COR-L47 (cell line): ENCODE measurements around the gene FOS.
"Not testable (repeated sequence)": the region's sequence is repeated elsewhere in the genome, so short reads cannot be mapped to it uniquely, and the experiment has no call there.

Experiments
- DNase-seq: peaks from one replicate; lab custom pipeline; 2025; lab: John Stamatoyannopoulos, UW

The FOS gene

GRCh38 chr14:75277008-75277814 lies 1.4 kb upstream of the FOS start:
- peak; percentile 71 for DNase-seq

GRCh38 chr14:75277815-75278421 lies 710 bp upstream of the FOS start:
- no peak for DNase-seq

- peak; percentile 9 for DNase-seq
Observed at GRCh38 chr14:75279153-75279762, 630 bp downstream of the FOS start.

GRCh38 chr14:75279763-75280290 lies 1.2 kb downstream of the FOS start:
- DNase-seq = no peak

- no peak for DNase-seq
Observed at GRCh38 chr14:75280291-75280830, 1.7 kb downstream of the FOS start.

GRCh38 chr14:75280831-75281653 lies 2.4 kb downstream of the FOS start:
- DNase-seq = no peak

- no peak for DNase-seq
Observed at GRCh38 chr14:75281654-75282019, 3.0 kb downstream of the FOS start.

- no peak for DNase-seq
Observed at GRCh38 chr14:75282170-75282554, 3.5 kb downstream of the FOS start.

GRCh38 chr14:75282555-75283161 lies 4.0 kb downstream of the FOS start:
- DNase-seq = not testable (repeated sequence)

- no peak for DNase-seq
Observed at GRCh38 chr14:75283162-75283832, 4.7 kb downstream of the FOS start.

GRCh38 chr14:75283833-75284563 lies 5.4 kb downstream of the FOS start:
- no peak for DNase-seq

GRCh38 chr14:75285331-75285730 lies 6.7 kb downstream of the FOS start:
- DNase-seq = no peak

GRCh38 chr14:75286313-75286712 lies 7.7 kb downstream of the FOS start:
- DNase-seq = no peak

- DNase-seq = no peak
Observed at GRCh38 chr14:75289840-75290388, 11.3 kb downstream of the FOS start.

- DNase-seq = no peak
Observed at GRCh38 chr14:75290851-75291250, 12.2 kb downstream of the FOS start.

GRCh38 chr14:75291331-75291730 lies 12.7 kb downstream of the FOS start:
- no peak for DNase-seq

- DNase-seq = no peak
Observed at GRCh38 chr14:75292101-75292563, 13.5 kb downstream of the FOS start.

GRCh38 chr14:75292886-75293285 lies 14.3 kb downstream of the FOS start:
- DNase-seq = no peak

GRCh38 chr14:75293920-75294648 lies 15.5 kb downstream of the FOS start:
- DNase-seq = peak; percentile 87
